CD14-positive monocyte (primary cell): ENCODE measurements around the gene SETBP1. TPM values are rescaled to one million over a fixed set of nuclear protein-coding genes. Genes with fewer than 3 reads are reported as not detected.

ENCODE experiments used
- DNase-seq, 3 donors: peaks; one replicate each; pipeline ENCODE4 v3.0.0-alpha.2; 2011 to 2022
- H2AFZ ChIP-seq: 2 replicates; pipeline ENCODE4 v1.6.0; 2012; ENCODE audit warnings: mild to moderate bottlenecking, low read depth, low read length, inconsistent platforms; ENCODE audit not compliant: insufficient read depth, poor library complexity, severe bottlenecking
- H3K27ac ChIP-seq, 2 donors: 1 replicate in 1 of 2; 2 replicates in 1 of 2; pipeline ENCODE4 v1.5.1; 2012 to 2013; ENCODE audit warnings: low read length in 2 of 2, control low read depth in 1 of 2, inconsistent platforms in 1 of 2, low read depth in 1 of 2, mild to moderate bottlenecking in 1 of 2
- H3K27me3 ChIP-seq, 2 donors: one replicate each; pipeline versions ENCODE4 v1.6.0 to v1.6.1; 2011 to 2013; ENCODE audit warnings: low read length in 2 of 2; ENCODE audit not compliant: control insufficient read depth in 2 of 2, insufficient read depth in 2 of 2
- H3K36me3 ChIP-seq, 2 donors: replicated peaks in 1 of 2; 1 replicate in 1 of 2; 2 replicates in 1 of 2; pipeline versions ENCODE4 v1.5.1 to v1.6.1; 2012 to 2013; ENCODE audit warnings: low read length in 2 of 2, control low read depth in 1 of 2, inconsistent platforms in 1 of 2, mild to moderate bottlenecking in 1 of 2; ENCODE audit not compliant: insufficient read depth in 2 of 2, control insufficient read depth in 1 of 2
- H3K4me1 ChIP-seq, 2 donors: 1 replicate in 1 of 2; 2 replicates in 1 of 2; pipeline versions ENCODE4 v1.5.1 to v1.6.1; 2012 to 2013; ENCODE audit warnings: low read length in 2 of 2, control low read depth in 1 of 2, inconsistent platforms in 1 of 2, mild to moderate bottlenecking in 1 of 2, moderate library complexity in 1 of 2; ENCODE audit not compliant: insufficient read depth in 2 of 2, control insufficient read depth in 1 of 2
- H3K4me2 ChIP-seq: replicated peaks from 2 replicates; pipeline ENCODE3; 2012; ENCODE audit warnings: low read length, moderate library complexity, mild to moderate bottlenecking; ENCODE audit not compliant: poor library complexity, severe bottlenecking; ENCODE audit errors: extremely low read depth
- H3K4me3 ChIP-seq, 3 experiments: fragments of 200-600 bp in 1 of 3; sonication (generic) in 1 of 3; replicated peaks in 1 of 3; 1 replicate in 2 of 3; 2 replicates in 1 of 3; pipeline ENCODE4 v1.5.1; 2011 to 2013; ENCODE audit warnings: low read length in 3 of 3, mild to moderate bottlenecking in 3 of 3, control low read depth in 2 of 3, low read depth in 2 of 3, inconsistent platforms in 1 of 3, moderate library complexity in 1 of 3
- H3K79me2 ChIP-seq: 2 replicates; pipeline ENCODE4 v1.6.0; 2012; ENCODE audit warnings: mild to moderate bottlenecking, control low read depth, inconsistent platforms, low read length, moderate library complexity; ENCODE audit not compliant: insufficient read depth
- H3K9ac ChIP-seq: 2 replicates; pipeline ENCODE4 v1.6.0; 2017; ENCODE audit warnings: low read length, mild to moderate bottlenecking; ENCODE audit not compliant: insufficient read depth, poor library complexity, severe bottlenecking
- H3K9me3 ChIP-seq, 2 donors: replicated peaks in 1 of 2; 1 replicate in 1 of 2; 2 replicates in 1 of 2; pipeline versions ENCODE4 v1.5.1 to v1.6.1; 2012 to 2013; ENCODE audit warnings: low read length in 2 of 2, control low read depth in 1 of 2; ENCODE audit not compliant: control insufficient read depth in 1 of 2, insufficient read depth in 1 of 2
- H4K20me1 ChIP-seq: 2 replicates; pipeline ENCODE4 v1.6.0; 2012; ENCODE audit warnings: mild to moderate bottlenecking, low read length, control low read depth, moderate library complexity; ENCODE audit not compliant: insufficient read depth
- H3K27ac Mint-ChIP-seq, 7 donors: one replicate each; pipeline ENCODE4 v1.8.0; 2020; ENCODE audit warnings: mild to moderate bottlenecking in 7 of 7, mixed read lengths in 7 of 7, moderate library complexity in 6 of 7, inconsistent platforms in 2 of 7
- H3K27me3 Mint-ChIP-seq, 3 donors: one replicate each; pipeline ENCODE4 v1.8.0; 2021 to 2022; ENCODE audit warnings: low read depth in 3 of 3, mild to moderate bottlenecking in 3 of 3, mixed read lengths in 3 of 3, moderate library complexity in 3 of 3, inconsistent platforms in 1 of 3
- H3K36me3 Mint-ChIP-seq, 2 donors: one replicate each; pipeline ENCODE4 v1.8.0; 2020; ENCODE audit warnings: mixed read lengths in 2 of 2, inconsistent platforms in 1 of 2, mild to moderate bottlenecking in 1 of 2
- H3K4me1 Mint-ChIP-seq: one replicate; pipeline ENCODE4 v1.8.0; 2020; ENCODE audit warnings: mild to moderate bottlenecking, mixed read lengths
- H3K4me3 Mint-ChIP-seq, 2 donors: one replicate each; pipeline ENCODE4 v1.8.0; 2020; ENCODE audit warnings: mild to moderate bottlenecking in 2 of 2, mixed read lengths in 2 of 2, moderate library complexity in 1 of 2
- H3K9me3 Mint-ChIP-seq, 7 donors: one replicate each; pipeline ENCODE4 v1.8.0; 2020 to 2022; ENCODE audit warnings: mixed read lengths in 7 of 7, mild to moderate bottlenecking in 6 of 7, moderate library complexity in 6 of 7, inconsistent platforms in 2 of 7
- CTCF ChIP-seq: fragments of 200-600 bp; IDR thresholded peaks from one replicate; pipeline ENCODE4 v1.8.0; 2022; ENCODE audit warnings: antibody characterized with exemption, mild to moderate bottlenecking
- WGBS: methylation state at CpG from one replicate; pipeline ENCODE4 v1.1.5; 2013; ENCODE audit warnings: missing lambda C conversion rate; ENCODE audit not compliant: insufficient coverage; 5-methylcytosine and 5-hydroxymethylcytosine counted together
- intact Hi-C, 2 donors: fragments of 100-400 bp; cut with micrococcal nuclease; formaldehyde crosslinking; loops; one replicate each; pipeline versions ENCODE4 v1.15.0 to v1.15.1; 2023
- polyA plus RNA-seq, 3 donors: library from polyadenylated mRNA; depleted of rRNA in 1 of 3; unstranded in 2 of 3; stranded (reverse) in 1 of 3; fragments of 300-500 nt in 2 of 3; fragments of >200 nt in 1 of 3; fragmentation: Illumina TruSeq in 2 of 3; gene quantifications; 1 replicate in 2 of 3; 2 replicates in 1 of 3; pipeline ENCODE4 v1.2.3, GENCODE V29; 2012 to 2021

The SETBP1 gene
- polyA plus RNA-seq, 3 donors, result 0.01 to 1.2 TPM; not detected in 1

DNA sequence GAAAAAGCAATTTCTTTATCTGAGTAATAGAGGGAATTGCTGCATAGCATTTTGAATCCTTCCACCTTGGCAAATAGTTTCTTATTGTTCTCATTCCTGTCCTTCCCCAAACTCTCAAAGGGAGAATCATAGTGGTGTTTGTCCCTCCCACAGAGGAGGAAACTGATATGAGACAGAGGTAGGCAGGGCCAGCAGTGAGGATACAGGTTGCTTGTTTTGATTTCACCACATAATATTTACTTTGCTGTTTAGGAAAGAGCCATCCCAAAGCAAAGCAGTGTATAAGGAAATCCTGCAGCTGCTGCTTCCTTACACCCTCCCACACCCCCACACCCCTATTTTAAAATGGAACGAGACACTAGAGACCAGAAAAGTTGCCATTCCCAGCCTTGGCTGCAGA, 195.3 kb downstream of the SETBP1 start:
- no CpG with 5 or more reads among the region's 1 CpG for WGBS
- TF ChIP-seq CTCF, result no peak

GRCh38 chr18:44876755-44877154, 196.1 kb downstream of the SETBP1 start:
- H3K36me3 Mint-ChIP-seq, result no peaks in the 10 kb centered on the region
- no peak overlapping the region for H3K4me2 ChIP-seq
- no peak overlapping the region for H3K27ac ChIP-seq
- H2AFZ ChIP-seq, result no peak overlapping the region
- no peak overlapping the region for H3K9ac ChIP-seq
- TF ChIP-seq CTCF, result no peak
- H3K79me2 ChIP-seq, result no peaks in the 10 kb centered on the region
- H3K36me3 ChIP-seq, result no peaks in the 10 kb centered on the region
- H3K27me3 ChIP-seq, result peaks cover 0 to 5% of the 10 kb centered on the region in 2 donors
- no peaks in the 10 kb centered on the region for H4K20me1 ChIP-seq
- H3K4me3 ChIP-seq, result no peak overlapping the region
- no peak overlapping the region for H3K4me3 Mint-ChIP-seq
- no peaks in the 10 kb centered on the region for H3K9me3 ChIP-seq
- H3K9me3 Mint-ChIP-seq, result peaks cover 0 to 4% (median 1%) of the 10 kb centered on the region in 7 donors
- DNase-seq, result no peak
- no peaks in the 10 kb centered on the region for H3K4me1 Mint-ChIP-seq
- WGBS, result 100% methylated on average over 3 of the region's 3 CpGs
- intact Hi-C loops, result no loop called here
- H3K27me3 Mint-ChIP-seq, result peaks cover 6 to 9% (median 7%) of the 10 kb centered on the region in 3 donors
- H3K27ac Mint-ChIP-seq, result no peak overlapping the region
- H3K4me1 ChIP-seq, result no peaks in the 10 kb centered on the region

More for the DNA sequence above, 195.3 kb downstream of the SETBP1 start:
- Histone ChIP-seq H3K36me3 (no peaks in the 10 kb centered on the region), H2AFZ (no peak overlapping the region), H4K20me1 (no peaks in the 10 kb centered on the region), H3K4me1 (no peaks in the 10 kb centered on the region), H3K4me3 (no peak overlapping the region), H3K4me2 (no peak overlapping the region), H3K9ac (no peak overlapping the region), H3K27ac (no peak overlapping the region), H3K9me3 (no peaks in the 10 kb centered on the region), H3K79me2 (no peaks in the 10 kb centered on the region), H3K27me3 (peaks cover 0 to 7% of the 10 kb centered on the region in 2 donors)
- Mint-ChIP-seq H3K36me3 (no peaks in the 10 kb centered on the region), H3K9me3 (peaks cover 0 to 4% (median 1%) of the 10 kb centered on the region in 7 donors), H3K27ac (no peak overlapping the region), H3K27me3 (peaks cover 5 to 12% (median 7%) of the 10 kb centered on the region in 3 donors), H3K4me1 (no peaks in the 10 kb centered on the region), H3K4me3 (no peak overlapping the region)
- DNase-seq, result no peak
- intact Hi-C loops, result no loop called here
